HG03457 (cell line): ENCODE data around the gene MICALL2.

Experiments used
- ATAC-seq: cut with Tn5 transposase; IDR thresholded peaks from one replicate; pipeline ENCODE4 v1.9.1; 2021; ENCODE audit warnings: moderate number of reproducible peaks; ENCODE audit not compliant: unreplicated experiment

The MICALL2 gene

DNA sequence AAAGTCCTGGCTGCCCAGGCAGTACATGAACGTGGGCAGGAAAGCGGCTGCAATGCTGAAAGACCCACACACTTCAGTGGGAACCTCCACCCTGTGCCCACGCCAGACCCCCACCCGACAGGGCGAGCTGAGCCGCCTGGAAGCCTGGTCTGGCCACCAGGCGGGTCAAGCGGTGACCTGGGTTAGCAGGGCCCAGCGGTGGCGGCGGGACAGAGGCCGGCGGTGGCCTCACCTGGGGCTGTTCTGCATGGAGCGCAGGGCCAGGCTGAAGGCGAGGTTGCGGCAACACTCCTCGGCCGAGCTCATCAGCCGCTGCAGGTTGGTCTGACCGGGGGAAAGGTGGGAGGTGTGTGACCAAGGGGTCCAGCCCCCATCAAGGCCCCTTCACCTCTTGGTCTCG, 11.6 kb upstream of the MICALL2 start:
- no peak for ATAC-seq

GRCh38 chr7:1468643-1469298, 9.5 kb upstream of the MICALL2 start:
- ATAC-seq, result no peak

DNA sequence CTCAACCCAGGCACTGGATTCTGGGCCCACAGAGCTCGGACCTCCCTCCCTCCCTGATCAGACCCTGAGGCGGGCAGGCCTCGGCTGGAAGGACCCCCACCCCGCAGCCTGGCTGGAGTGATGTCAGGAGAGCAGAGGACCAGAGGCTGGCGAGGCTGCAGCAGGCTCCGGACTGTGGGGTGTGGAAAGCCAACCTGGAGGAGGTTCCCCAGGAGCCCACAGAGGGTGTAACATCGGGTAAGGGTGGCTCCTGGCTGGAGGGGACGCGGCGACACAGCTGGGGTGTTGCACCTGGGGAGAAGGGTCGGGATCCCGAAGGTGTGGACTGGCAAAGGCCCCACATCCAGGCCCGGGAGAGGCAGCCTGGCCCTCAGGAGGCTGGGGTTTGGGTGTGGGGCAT, 8.9 kb upstream of the MICALL2 start:
- no peak for ATAC-seq

- ATAC-seq, result no peak
Measured at GRCh38 chr7:1466524-1467271, 7.4 kb upstream of the MICALL2 start.

DNA sequence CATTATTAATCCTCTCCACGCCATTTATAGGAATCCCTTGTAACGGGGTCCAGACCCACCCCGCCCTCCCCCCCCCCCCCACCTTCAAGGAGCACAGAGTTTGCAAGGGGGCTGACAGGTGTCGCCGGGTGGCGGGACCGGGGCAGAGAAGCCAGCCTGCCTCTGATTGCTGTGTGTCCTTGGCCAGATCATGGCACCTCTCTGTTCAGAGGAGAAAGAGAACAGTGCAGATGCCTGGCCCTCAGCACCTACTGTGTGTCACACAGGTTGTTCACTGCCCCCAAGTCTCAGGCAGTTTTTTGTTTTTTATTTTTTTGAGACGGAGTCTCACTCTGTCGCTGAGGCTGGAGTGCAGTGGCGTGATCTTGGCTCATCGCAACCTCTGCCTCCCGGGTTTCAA, 5.4 kb upstream of the MICALL2 start:
- ATAC-seq, result no peak

DNA sequence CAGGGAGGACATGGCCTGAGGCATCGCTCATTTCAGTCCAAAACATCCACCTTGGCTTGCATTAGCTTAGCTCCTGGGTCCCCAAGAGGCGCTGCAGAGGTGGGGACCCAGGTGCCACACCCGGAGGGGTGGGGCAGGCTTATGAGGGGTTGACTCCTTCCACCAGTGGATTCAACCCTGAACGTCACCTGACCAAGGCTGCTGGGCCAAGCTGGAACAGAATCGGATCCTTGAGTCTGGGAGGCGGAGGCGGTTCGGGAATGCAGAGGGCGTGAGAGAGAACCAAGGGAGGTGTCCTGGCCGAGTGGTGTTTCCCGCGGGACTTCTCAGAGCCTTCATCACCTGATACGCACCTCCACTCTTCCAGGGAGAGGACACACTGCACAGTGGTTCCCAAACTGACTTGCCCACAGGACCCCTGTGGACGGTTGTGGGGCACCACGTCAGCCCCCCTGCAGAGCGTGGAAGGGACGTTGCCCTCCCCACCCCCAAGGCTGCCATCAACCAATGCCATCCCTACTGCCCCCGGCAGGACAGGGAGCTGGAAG, 4.5 kb upstream of the MICALL2 start:
- ATAC-seq, result no peak

GRCh38 chr7:1461646-1462375, 2.5 kb upstream of the MICALL2 start:
- ATAC-seq, result no peak

DNA sequence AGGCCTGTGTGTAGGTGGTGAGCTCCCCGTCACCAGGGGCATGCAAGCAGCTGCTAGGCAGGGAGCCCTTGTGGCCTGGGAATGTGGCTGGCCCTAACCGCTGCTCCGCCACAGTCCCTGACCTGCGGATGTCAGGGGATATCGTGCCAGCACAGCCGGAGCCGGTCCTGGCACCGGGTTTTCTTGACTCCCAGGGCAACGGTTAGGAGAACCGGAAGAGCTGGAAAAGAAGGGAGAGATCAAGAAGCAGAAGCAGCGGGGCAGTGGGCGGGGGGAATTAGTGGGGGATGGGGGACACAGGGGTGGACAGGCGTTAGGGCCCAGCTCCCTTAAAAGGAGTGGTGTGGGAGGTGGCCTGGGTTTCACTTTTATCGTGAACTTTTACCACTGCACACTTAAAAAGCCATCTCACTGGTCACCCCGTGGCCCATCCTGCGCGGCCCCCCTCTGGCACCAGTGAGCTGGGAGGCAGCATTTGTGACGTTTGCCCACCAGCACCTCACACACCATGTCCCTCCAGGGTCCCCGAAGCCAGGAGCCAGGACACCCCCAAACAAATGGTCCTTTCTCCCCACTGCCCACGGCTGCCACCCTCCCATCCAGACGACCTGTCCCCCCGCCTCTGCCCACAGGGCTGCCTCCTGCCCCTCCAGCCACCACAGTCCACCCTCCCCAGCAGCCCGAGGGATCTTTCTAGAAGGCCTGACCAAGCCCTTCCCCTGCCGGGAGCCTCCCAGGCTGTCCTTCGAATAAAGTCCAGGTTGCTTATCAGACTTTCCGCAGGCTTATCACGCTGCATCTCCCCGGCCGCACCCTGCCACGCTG, 1.8 kb upstream of the MICALL2 start:
- no peak for ATAC-seq

DNA sequence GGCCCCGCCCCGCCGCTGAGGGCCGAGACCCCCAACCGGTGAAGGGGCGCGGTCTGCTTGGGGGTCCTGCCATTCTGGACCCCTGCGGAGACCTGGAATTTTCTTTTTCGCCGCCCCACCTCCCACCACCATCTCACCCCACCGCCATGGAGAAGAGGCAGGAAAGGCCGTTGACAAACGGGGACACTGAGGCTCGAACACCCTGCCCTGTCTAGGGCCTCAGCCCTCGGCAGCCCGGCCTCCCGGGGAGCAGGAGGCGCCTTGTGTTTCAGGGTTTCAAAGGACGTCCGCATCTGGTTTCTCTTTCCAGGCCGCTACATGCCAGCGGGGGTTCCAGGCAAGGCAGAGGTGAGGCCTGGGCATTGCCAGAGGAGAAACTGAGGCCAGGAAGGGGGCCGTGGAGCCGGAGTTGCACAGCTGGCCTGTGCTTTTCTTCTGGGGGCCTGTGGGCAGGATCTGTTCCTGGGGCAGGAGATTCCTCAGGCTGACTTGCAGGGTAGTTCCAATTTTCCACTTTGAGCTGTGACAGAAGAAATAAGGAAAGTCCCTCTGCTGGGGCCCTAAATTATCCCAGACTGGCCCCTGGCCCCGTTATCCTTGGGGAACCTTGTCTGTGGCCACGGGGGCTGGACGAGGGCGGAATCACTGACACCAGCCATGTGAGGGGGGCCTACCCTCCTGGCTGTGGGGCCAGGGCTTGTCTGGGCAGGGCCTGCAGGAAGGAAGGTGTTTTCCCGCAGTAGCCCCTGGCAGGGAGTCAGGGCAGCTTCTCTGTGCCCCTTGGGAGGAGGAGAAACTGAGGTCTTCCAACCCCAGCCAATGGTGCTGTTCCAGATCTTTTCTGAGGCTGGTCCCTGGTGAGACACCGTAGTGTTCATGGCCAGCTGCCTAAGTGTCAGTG, 900 bp upstream of the MICALL2 start:
- ATAC-seq, result peak; percentile 1

- peak; percentile 86 for ATAC-seq
Measured at GRCh38 chr7:1459512-1459892, 232 bp upstream of the MICALL2 start.

- ATAC-seq, result no peak
Measured at GRCh38 chr7:1457949-1458682, 1.2 kb downstream of the MICALL2 start.

DNA sequence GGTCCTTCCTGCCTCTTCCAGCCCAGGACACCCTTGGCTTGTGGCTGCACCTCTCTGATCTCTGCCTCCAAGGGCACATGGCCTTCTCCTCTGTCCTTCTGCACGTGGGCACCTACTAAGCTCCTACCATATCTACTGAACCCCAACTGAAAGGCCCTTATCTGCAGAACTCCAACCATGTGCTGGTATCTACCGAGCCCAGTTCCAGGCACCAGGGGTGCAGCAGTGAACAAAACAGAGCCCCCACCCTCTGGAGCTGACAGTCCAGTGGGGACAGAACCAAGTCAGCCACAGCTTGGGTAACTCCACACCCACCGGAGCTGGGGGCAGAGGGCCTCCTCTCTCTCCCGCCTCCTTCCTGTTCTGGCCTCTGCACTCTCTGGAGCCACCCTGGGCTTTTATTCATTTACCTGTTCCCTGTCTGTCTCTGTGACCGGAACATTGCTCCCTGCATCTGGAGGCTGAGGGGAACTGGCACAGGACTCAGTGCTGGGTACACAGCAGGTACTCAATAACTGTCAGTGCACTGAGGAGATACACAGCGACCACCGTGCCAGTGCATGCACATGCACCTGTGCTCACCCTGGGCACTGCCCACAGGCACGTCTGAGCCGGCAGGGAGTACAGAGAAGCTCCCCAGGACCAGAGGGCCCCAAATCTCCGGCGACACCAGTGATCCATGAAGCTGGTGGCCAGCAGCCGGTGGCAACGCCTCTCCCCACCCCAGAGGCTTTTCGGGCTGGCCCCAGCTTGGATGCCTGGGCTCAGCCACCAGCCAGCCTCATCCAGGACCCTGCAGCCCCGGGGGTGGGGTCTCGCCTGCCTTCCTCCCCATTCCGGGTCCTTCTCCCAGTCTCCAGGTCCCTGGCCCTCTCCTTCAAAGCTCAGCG, 2.0 kb downstream of the MICALL2 start:
- no peak for ATAC-seq

GRCh38 chr7:1455955-1456354, 3.3 kb downstream of the MICALL2 start:
- no peak for ATAC-seq

GRCh38 chr7:1455241-1455939, 3.9 kb downstream of the MICALL2 start:
- no peak for ATAC-seq

- ATAC-seq, result no peak
Measured at GRCh38 chr7:1454542-1454941, 4.7 kb downstream of the MICALL2 start.

DNA sequence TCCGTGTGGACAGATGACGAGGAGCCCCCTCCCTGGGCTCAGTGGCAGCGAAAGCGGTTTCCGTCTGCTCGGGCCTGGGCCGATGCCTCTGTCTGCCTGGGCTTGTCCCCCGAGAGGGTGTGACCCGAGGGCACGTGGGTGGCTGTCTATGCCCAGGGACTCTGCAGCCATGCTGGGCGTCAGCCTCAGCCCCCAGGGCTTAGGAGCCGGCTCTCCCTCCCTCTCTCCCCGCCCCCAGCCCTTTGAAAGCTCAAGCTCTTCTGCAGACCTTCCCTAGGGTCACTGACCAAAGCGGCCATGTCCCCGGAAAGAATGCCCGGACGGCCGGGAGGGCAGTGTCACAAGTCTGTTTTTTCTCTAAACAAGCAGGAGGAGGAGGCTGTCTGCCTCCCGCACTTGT, 7.1 kb downstream of the MICALL2 start:
- ATAC-seq, result no peak

DNA sequence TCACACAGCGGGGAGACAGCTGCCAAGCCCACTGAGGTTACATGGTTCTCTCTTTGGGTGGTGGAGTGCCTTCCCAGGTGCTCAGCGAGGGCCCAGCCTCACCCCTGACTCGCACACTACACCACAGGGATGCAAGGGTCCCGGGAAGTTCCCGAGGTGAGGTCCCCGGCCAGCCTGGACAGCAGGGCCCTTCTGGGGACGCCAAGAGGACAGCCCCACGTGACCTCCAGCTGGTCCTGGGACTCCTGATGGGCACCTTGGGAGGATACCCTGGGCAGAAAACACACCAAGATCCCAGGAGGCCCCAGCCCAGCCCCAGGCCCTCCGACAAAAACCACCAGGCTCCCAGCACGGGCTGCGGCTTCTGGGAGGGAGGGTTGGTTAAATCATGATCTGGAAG, 8.3 kb downstream of the MICALL2 start:
- ATAC-seq, result no peak

DNA sequence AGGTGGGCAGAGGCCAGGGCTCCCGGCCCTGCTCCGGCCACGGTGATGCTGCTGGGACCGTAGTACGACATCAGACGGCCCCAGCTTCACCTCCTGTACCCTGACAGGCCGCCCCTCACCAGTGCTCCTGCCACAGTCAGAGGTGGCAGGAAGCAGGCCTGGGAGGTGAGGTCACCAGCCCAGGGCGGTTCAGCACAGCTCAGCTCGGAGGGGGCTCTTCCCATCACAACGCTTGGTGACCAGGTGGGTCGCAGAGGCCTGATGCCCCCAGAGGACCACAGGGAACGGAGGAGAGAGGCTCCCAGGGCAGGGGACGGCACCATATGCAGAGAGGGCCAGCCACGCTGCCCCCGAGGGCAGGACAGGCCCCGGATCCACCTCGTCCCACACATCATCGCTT, 8.8 kb downstream of the MICALL2 start:
- ATAC-seq, result no peak
